Measurements from ENCODE around the gene MT1A.

The MT1A gene

DNA sequence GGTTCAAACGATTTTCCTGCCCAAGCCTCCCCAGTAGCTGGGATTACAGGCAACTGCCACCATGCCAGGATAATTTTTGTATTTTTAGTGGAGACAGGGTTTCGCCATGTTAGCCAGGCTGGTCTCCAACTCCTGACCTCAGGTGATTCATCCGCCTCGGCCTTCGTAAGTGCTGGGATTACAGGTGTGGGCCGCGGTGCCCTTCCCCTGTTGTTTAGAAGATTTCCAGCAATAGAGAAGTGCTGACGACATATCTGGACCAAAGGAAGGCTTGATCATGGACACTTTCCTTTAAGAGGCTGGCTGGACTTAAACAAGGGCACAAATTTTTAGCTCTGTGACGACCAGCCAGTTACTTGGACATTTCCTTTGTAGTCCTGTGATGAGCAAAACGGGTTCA, 7.3 kb upstream of the MT1A start:
- peaks cover 23% of the 10 kb centered on the region for H3K27me3 ChIP-seq (replicated peaks)
- no peak overlapping the region for H3K27ac ChIP-seq
- no peak for DNase-seq
- H3K4me3 ChIP-seq (ENCODE audit: low read depth, low read length), result no peak overlapping the region
- in situ Hi-C loops (cut with HindIII; ENCODE audit: low pct_ligation_motif_present, low sequenced_read_pairs), result no loop called here
- TF ChIP-seq CTCF (IDR thresholded peaks at IDR 0.05; ENCODE audit: low read depth, low read length, missing control alignments), result no peak
- H3K36me3 ChIP-seq (replicated peaks), result no peaks in the 10 kb centered on the region

- H3K4me3 ChIP-seq (ENCODE audit: low read depth, low read length), result peak overlapping the region; percentile 48
- peaks cover 27% of the 10 kb centered on the region for H3K27me3 ChIP-seq (replicated peaks)
- no peak for DNase-seq
- H3K27ac ChIP-seq, result no peak overlapping the region
- TF ChIP-seq CTCF (IDR thresholded peaks at IDR 0.05; ENCODE audit: low read depth, low read length, missing control alignments), result no peak
- in situ Hi-C loops (cut with HindIII; ENCODE audit: low pct_ligation_motif_present, low sequenced_read_pairs), result no loop called here
- H3K36me3 ChIP-seq (replicated peaks), result no peaks in the 10 kb centered on the region
Observed at GRCh38 chr16:56631832-56632155, 6.7 kb upstream of the MT1A start.

- Histone ChIP-seq H3K27me3 (replicated peaks) (peaks cover 31% of the 10 kb centered on the region), H3K4me3 (ENCODE audit: low read depth, low read length) (peak within 1 kb of the TSS; percentile 48), H3K27ac (no peak within 1 kb of the TSS), H3K36me3 (replicated peaks) (no peaks in the 10 kb centered on the region)
- DNase-seq, result no peak
- in situ Hi-C loops (cut with HindIII; ENCODE audit: low pct_ligation_motif_present, low sequenced_read_pairs), result no loop called here
- no peak for TF ChIP-seq CTCF (IDR thresholded peaks at IDR 0.05; ENCODE audit: low read depth, low read length, missing control alignments)
Observed at GRCh38 chr16:56632156-56632847, 6.2 kb upstream of the MT1A start, which contains the start of gene MT1M. Gene MT1M, plus strand, starts transcription at chr16:56632659. Its CDS starts 73 bp downstream, at chr16:56632732.

- H3K27me3 ChIP-seq (replicated peaks), result peaks cover 32% of the 10 kb centered on the region
- in situ Hi-C loops (cut with HindIII; ENCODE audit: low pct_ligation_motif_present, low sequenced_read_pairs), result no loop called here
Observed at GRCh38 chr16:56632848-56633365, 5.6 kb upstream of the MT1A start.

DNA sequence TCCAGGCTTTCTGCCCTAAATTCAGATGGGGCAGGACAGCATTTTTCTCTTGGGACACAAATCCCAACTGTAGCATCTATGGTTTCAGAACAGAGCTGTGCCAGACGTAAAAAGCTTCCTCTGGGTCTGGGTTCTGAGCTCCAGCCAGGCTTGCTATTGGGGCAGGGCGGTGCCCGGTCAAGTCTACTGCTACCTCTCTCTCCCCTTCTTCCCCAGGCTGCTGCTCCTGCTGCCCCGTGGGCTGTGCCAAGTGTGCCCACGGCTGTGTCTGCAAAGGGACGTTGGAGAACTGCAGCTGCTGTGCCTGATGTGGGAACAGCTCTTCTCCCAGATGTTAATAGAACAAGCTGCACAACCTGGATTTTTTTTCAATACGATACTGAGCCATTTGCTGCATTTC, 4.9 kb upstream of the MT1A start:
- H3K27ac ChIP-seq, result no peak overlapping the region
- DNase-seq, result no peak
- TF ChIP-seq CTCF (IDR thresholded peaks at IDR 0.05; ENCODE audit: low read depth, low read length, missing control alignments), result no peak
- H3K27me3 ChIP-seq (replicated peaks), result peaks cover 32% of the 10 kb centered on the region
- H3K36me3 ChIP-seq (replicated peaks), result no peaks in the 10 kb centered on the region
- in situ Hi-C loops (cut with HindIII; ENCODE audit: low pct_ligation_motif_present, low sequenced_read_pairs), result no loop called here
- no peak overlapping the region for H3K4me3 ChIP-seq (ENCODE audit: low read depth, low read length)

More at GRCh38 chr16:56632848-56633365, 5.6 kb upstream of the MT1A start:
- no peak for TF ChIP-seq CTCF (IDR thresholded peaks at IDR 0.05; ENCODE audit: low read depth, low read length, missing control alignments)
- no peaks in the 10 kb centered on the region for H3K36me3 ChIP-seq (replicated peaks)
- H3K4me3 ChIP-seq (ENCODE audit: low read depth, low read length), result peak overlapping the region; percentile 48
- no peak overlapping the region for H3K27ac ChIP-seq
- DNase-seq, result no peak
